BE2C (cell line): ENCODE data around the gene PCBP3.
A peak's percentile ranks its signal among the peaks of the same experiment; 100 is the strongest.

Source experiments
- DNase-seq: peaks from one replicate; pipeline ENCODE4 v3.0.0-alpha.2; 2020
- H3K27me3 ChIP-seq: fragments of 250-450 bp; sonication (Bioruptor Pico); 2 replicates; pipeline ENCODE4 v1.5.1; 2020; ENCODE audit warnings: mild to moderate bottlenecking
- H3K36me3 ChIP-seq: fragments of 250-450 bp; sonication (Bioruptor Pico); 2 replicates; pipeline ENCODE4 v1.5.1; 2020; ENCODE audit warnings: mild to moderate bottlenecking
- H3K4me1 ChIP-seq: fragments of 250-450 bp; sonication (Bioruptor Pico); 2 replicates; pipeline ENCODE4 v1.5.1; 2020
- H3K4me3 ChIP-seq: 2 replicates; pipeline ENCODE4 v1.5.1; 2011; ENCODE audit warnings: low read depth, low read length
- H3K9me3 ChIP-seq: fragments of 250-450 bp; sonication (Bioruptor Pico); 2 replicates; pipeline ENCODE4 v1.5.1; 2020
- CTCF ChIP-seq: IDR thresholded peaks from 2 replicates; pipeline ENCODE4 v1.5.1; 2012; ENCODE audit warnings: mild to moderate bottlenecking, low read depth, low read length

PCBP3 gene

GRCh38 chr21:45945868-45946210 lies 302.3 kb downstream of the PCBP3 start:
- no peak overlapping the region for H3K4me3 ChIP-seq
- no peak for TF ChIP-seq CTCF
- H3K27me3 ChIP-seq: no peaks in the 10 kb centered on the region
- H3K9me3 ChIP-seq: no peaks in the 10 kb centered on the region
- H3K4me1 ChIP-seq: no peaks in the 10 kb centered on the region
- peaks cover 4% of the 10 kb centered on the region; the same call in 1 of the 2 replicates for H3K36me3 ChIP-seq
- DNase-seq: no peak

GRCh38 chr21:45947296-45947695 lies 303.8 kb downstream of the PCBP3 start:
- Histone ChIP-seq H3K4me1 (no peaks in the 10 kb centered on the region), H3K4me3 (no peak overlapping the region), H3K36me3 (peaks cover 4% of the 10 kb centered on the region; the same call in 1 of the 2 replicates), H3K27me3 (no peaks in the 10 kb centered on the region), H3K9me3 (no peaks in the 10 kb centered on the region)
- no peak for DNase-seq
- no peak for TF ChIP-seq CTCF

GRCh38 chr21:45947716-45948255 lies 304.3 kb downstream of the PCBP3 start:
- DNase-seq: no peak
- TF ChIP-seq CTCF: no peak
- no peaks in the 10 kb centered on the region for H3K27me3 ChIP-seq
- no peaks in the 10 kb centered on the region for H3K4me1 ChIP-seq
- peaks cover 4% of the 10 kb centered on the region; the same call in 1 of the 2 replicates for H3K36me3 ChIP-seq
- H3K9me3 ChIP-seq: no peaks in the 10 kb centered on the region
- H3K4me3 ChIP-seq: no peak overlapping the region

GRCh38 chr21:45948576-45949141 lies 305.1 kb downstream of the PCBP3 start:
- peaks cover 3% of the 10 kb centered on the region; the same call in 1 of the 2 replicates for H3K4me1 ChIP-seq
- H3K27me3 ChIP-seq: no peaks in the 10 kb centered on the region
- no peak overlapping the region for H3K4me3 ChIP-seq
- DNase-seq: no peak
- TF ChIP-seq CTCF: no peak
- H3K36me3 ChIP-seq: no peaks in the 10 kb centered on the region
- no peaks in the 10 kb centered on the region for H3K9me3 ChIP-seq

- TF ChIP-seq CTCF: no peak
- Histone ChIP-seq H3K4me3 (no peak overlapping the region), H3K36me3 (no peaks in the 10 kb centered on the region), H3K9me3 (no peaks in the 10 kb centered on the region), H3K4me1 (peaks cover 9% of the 10 kb centered on the region; the same call in 1 of the 2 replicates), H3K27me3 (no peaks in the 10 kb centered on the region)
- peak; percentile 6 for DNase-seq
These were observed 306.6 kb downstream of the PCBP3 start for GRCh38 chr21:45949928-45950739.
